Activated T-cell treated with anti-CD3 and anti-CD28 coated beads, Interleukin-2, amount 50 U/mL, for 24 hours (primary cell): ENCODE measurements around the gene RBM4.

Experiments
- DNase-seq: peaks from one replicate; pipeline ENCODE4 v3.0.0-alpha.2; 2020
- H3K27ac Mint-ChIP-seq: 2 replicates; pipeline ENCODE4 v1.8.0; 2020; ENCODE audit warnings: mild to moderate bottlenecking, mixed read lengths
- H3K27me3 Mint-ChIP-seq: 2 replicates; pipeline ENCODE4 v1.8.0; 2020; ENCODE audit warnings: mixed read lengths
- H3K36me3 Mint-ChIP-seq: 2 replicates; pipeline ENCODE4 v1.8.0; 2020; ENCODE audit warnings: low read depth, mixed read lengths
- H3K4me1 Mint-ChIP-seq: 2 replicates; pipeline ENCODE4 v1.8.0; 2020; ENCODE audit warnings: low read depth, mixed read lengths
- H3K4me3 Mint-ChIP-seq: 2 replicates; pipeline ENCODE4 v1.8.0; 2020; ENCODE audit warnings: mild to moderate bottlenecking, moderate library complexity, mixed read lengths
- H3K9me3 Mint-ChIP-seq: 2 replicates; pipeline ENCODE4 v1.8.0; 2020; ENCODE audit warnings: mixed read lengths

The RBM4 gene

DNA sequence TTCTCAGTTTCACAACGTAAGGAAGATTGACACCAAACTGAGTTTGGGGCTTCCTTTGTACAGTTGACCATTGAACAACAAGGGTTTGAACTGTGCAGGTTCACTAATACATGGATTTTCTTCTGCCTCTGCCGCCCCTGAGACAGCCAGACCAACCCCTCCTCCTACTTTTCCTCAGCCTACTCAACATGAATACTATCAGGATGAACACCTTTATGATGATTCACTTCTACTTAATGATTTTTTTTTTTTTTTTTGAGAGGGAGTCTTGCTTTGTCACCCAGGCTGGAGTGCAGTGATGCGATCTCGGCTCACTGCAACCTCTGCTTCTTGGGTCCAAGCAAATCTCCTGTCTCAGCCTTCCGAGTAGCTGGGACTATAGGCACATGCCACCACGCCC lies 14.6 kb downstream of the RBM4 start:
- H3K9me3 Mint-ChIP-seq = no peaks in the 10 kb centered on the region
- no peaks in the 10 kb centered on the region for H3K27me3 Mint-ChIP-seq
- DNase-seq = no peak
- peak overlapping the region; percentile 83 for H3K27ac Mint-ChIP-seq
- no peak overlapping the region for H3K4me3 Mint-ChIP-seq
- peaks cover 41% of the 10 kb centered on the region for H3K4me1 Mint-ChIP-seq
- H3K36me3 Mint-ChIP-seq = peaks cover 85% of the 10 kb centered on the region

GRCh38 chr11:66659763-66660162 lies 21.3 kb downstream of the RBM4 start:
- Mint-ChIP-seq H3K9me3 (no peaks in the 10 kb centered on the region), H3K27me3 (no peaks in the 10 kb centered on the region), H3K36me3 (peaks cover 84% of the 10 kb centered on the region), H3K4me3 (no peak overlapping the region), H3K4me1 (peaks cover 16% of the 10 kb centered on the region), H3K27ac (peak overlapping the region; percentile 6)
- DNase-seq = no peak

- H3K9me3 Mint-ChIP-seq = no peaks in the 10 kb centered on the region
- H3K4me3 Mint-ChIP-seq = no peak overlapping the region
- DNase-seq = no peak
- peaks cover 30% of the 10 kb centered on the region for H3K4me1 Mint-ChIP-seq
- H3K27ac Mint-ChIP-seq = peak overlapping the region; percentile 40
- peaks cover 93% of the 10 kb centered on the region for H3K36me3 Mint-ChIP-seq
- no peaks in the 10 kb centered on the region for H3K27me3 Mint-ChIP-seq
Measured at GRCh38 chr11:66663741-66664296, 25.3 kb downstream of the RBM4 start.

DNA sequence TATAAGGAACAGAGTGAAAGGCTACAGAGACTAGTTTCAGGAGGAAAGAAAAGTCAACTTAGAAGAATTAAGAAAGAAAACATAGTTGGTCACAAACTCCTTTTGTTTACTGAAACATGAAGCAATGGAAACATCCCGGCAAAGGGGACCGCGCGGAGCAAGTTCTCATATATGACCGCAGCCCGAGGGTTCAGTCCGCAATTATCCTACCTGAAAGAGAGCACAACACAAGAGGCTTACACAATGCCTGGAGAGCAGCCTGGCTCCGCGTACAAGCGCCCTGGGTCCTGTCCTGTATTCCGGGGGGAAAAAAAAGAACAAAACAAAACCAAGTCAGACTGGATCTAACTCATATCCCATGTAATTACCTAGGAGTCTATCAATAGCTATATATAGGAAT lies 26.9 kb downstream of the RBM4 start:
- H3K9me3 Mint-ChIP-seq = no peaks in the 10 kb centered on the region
- peaks cover 31% of the 10 kb centered on the region for H3K4me1 Mint-ChIP-seq
- H3K27me3 Mint-ChIP-seq = no peaks in the 10 kb centered on the region
- peaks cover 93% of the 10 kb centered on the region for H3K36me3 Mint-ChIP-seq
- H3K27ac Mint-ChIP-seq = peak overlapping the region; percentile 7
- no peak overlapping the region for H3K4me3 Mint-ChIP-seq
- DNase-seq = no peak

- H3K27ac Mint-ChIP-seq = peak overlapping the region; percentile 61
Measured at GRCh38 chr11:66670816-66671215, 32.3 kb downstream of the RBM4 start.

GRCh38 chr11:66674964-66675602 lies 36.6 kb downstream of the RBM4 start:
- H3K9me3 Mint-ChIP-seq = no peaks in the 10 kb centered on the region
- no peaks in the 10 kb centered on the region for H3K27me3 Mint-ChIP-seq
- H3K4me3 Mint-ChIP-seq = peak overlapping the region; percentile 9
- no peak for DNase-seq
- H3K36me3 Mint-ChIP-seq = peaks cover 60% of the 10 kb centered on the region
- H3K27ac Mint-ChIP-seq = peak overlapping the region; percentile 64
- H3K4me1 Mint-ChIP-seq = peaks cover 53% of the 10 kb centered on the region

More at GRCh38 chr11:66670816-66671215, 32.3 kb downstream of the RBM4 start:
- Mint-ChIP-seq H3K27me3 (no peaks in the 10 kb centered on the region), H3K4me1 (peaks cover 48% of the 10 kb centered on the region), H3K4me3 (no peak overlapping the region), H3K36me3 (peaks cover 80% of the 10 kb centered on the region), H3K9me3 (no peaks in the 10 kb centered on the region)
- DNase-seq = no peak

DNA sequence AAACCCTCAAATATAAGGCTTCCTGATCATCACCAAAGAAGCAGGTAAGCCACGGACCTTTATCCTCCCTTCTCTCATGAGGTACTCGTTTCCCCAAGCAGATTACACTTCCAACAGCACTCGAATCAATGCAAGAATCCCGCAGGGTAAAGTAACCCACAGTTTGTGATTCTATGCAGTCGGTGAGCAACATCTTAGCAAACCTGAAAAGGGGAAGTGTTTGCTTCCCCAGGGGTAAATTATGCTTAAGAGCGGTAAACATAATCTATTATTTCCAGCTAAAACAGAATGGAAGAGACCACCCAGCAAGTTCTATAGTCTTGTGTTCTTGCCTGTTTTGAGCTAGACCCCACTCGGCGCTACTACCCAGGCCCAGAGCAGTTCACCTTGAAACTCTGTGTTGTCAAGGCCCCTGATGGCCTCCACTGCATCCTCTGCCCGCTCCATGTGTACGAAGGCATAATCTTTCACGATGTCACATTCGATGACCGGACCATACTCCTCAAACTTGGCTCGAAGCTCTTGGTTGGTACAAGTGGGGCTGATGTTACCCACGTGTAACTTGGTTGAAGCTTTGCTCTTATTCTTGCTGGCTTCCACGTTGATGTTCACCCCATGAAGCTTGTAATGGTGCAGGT lies 37.9 kb downstream of the RBM4 start:
- Mint-ChIP-seq H3K27me3 (no peaks in the 10 kb centered on the region), H3K4me1 (peaks cover 46% of the 10 kb centered on the region), H3K9me3 (no peaks in the 10 kb centered on the region), H3K27ac (peak overlapping the region; percentile 98), H3K4me3 (peak overlapping the region; percentile 86), H3K36me3 (peaks cover 47% of the 10 kb centered on the region)
- no peak for DNase-seq

DNA sequence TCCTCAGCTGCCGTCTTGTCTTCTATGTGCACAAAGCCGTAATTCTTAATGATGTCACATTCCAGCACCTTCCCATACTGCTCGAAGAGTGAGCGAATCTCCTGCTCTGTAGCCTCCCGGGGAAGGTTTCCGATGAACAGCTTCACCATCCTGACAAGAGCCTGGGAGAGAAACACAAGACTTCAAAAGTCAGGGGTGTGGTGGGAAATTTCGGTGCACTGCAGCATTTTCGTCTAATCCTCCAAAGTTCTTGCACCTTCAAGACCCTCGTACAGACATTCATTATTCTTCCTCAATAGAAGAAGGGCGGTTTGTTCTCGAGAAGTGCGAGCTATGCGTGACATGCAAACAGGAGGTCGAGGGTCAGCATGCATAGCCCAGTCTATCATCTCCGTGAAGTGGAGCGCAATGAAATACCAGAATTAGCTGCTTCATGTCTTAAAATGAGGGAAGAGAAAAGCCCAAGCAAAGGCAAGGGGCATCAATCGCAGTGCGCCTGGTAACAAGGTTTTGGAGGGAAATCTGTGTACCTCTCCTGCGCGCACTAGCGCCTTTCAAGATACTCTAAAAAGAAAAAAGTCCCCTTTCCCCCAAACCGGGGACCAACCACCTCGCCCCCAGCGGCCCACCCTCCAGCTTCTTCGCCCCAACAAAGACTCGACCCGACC lies 38.6 kb downstream of the RBM4 start:
- Mint-ChIP-seq H3K4me1 (peaks cover 44% of the 10 kb centered on the region), H3K27ac (peak overlapping the region; percentile 98), H3K36me3 (peaks cover 44% of the 10 kb centered on the region), H3K27me3 (no peaks in the 10 kb centered on the region), H3K9me3 (no peaks in the 10 kb centered on the region), H3K4me3 (peak overlapping the region; percentile 86)
- no peak for DNase-seq

- Mint-ChIP-seq H3K4me1 (peaks cover 42% of the 10 kb centered on the region), H3K27ac (peak within 1 kb of the TSS; percentile 98), H3K36me3 (peaks cover 41% of the 10 kb centered on the region), H3K27me3 (no peaks in the 10 kb centered on the region), H3K4me3 (peak within 1 kb of the TSS; percentile 86), H3K9me3 (no peaks in the 10 kb centered on the region)
- peak; percentile 97 for DNase-seq
Measured at GRCh38 chr11:66677599-66678375, 39.3 kb downstream of the RBM4 start, which contains the start of gene RBM4B. RBM4B (minus strand) TSS chr11:66677887; CDS start chr11:66677079, 808 bp downstream.

GRCh38 chr11:66680966-66681645 lies 42.6 kb downstream of the RBM4 start:
- no peaks in the 10 kb centered on the region for H3K9me3 Mint-ChIP-seq
- H3K4me3 Mint-ChIP-seq = no peak overlapping the region
- no peak for DNase-seq
- no peaks in the 10 kb centered on the region for H3K27me3 Mint-ChIP-seq
- no peak overlapping the region for H3K27ac Mint-ChIP-seq
- peaks cover 18% of the 10 kb centered on the region for H3K36me3 Mint-ChIP-seq
- peaks cover 21% of the 10 kb centered on the region for H3K4me1 Mint-ChIP-seq

DNA sequence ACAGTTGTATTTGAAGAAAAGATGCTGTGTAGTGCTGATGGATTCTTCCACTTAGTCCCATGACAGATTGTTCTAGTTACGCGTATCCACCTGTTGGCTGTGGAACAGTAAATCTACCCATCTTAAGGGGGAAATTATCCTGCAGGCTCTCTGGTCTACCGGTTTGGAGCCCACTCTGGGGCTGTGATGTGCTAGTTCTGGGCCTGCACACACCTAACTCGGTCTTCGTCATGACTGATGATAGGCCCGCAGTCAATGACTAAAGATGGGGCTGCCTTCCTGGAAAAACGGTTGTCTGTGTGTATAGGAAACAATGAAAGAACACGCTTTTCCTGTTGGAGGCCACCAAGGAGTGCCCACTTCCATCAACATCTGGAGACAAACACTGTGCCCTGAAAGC lies 45.4 kb downstream of the RBM4 start:
- no peak overlapping the region for H3K27ac Mint-ChIP-seq
- no peak overlapping the region for H3K4me3 Mint-ChIP-seq
- no peaks in the 10 kb centered on the region for H3K9me3 Mint-ChIP-seq

GRCh38 chr11:66684635-66685034 lies 46.1 kb downstream of the RBM4 start:
- Mint-ChIP-seq H3K36me3 (no peaks in the 10 kb centered on the region), H3K27ac (no peak overlapping the region), H3K4me3 (no peak overlapping the region), H3K27me3 (no peaks in the 10 kb centered on the region), H3K9me3 (no peaks in the 10 kb centered on the region), H3K4me1 (no peaks in the 10 kb centered on the region)
- no peak for DNase-seq

More for the DNA sequence above, 45.4 kb downstream of the RBM4 start:
- Mint-ChIP-seq H3K4me1 (no peaks in the 10 kb centered on the region), H3K36me3 (no peaks in the 10 kb centered on the region), H3K27me3 (no peaks in the 10 kb centered on the region)
- no peak for DNase-seq

DNA sequence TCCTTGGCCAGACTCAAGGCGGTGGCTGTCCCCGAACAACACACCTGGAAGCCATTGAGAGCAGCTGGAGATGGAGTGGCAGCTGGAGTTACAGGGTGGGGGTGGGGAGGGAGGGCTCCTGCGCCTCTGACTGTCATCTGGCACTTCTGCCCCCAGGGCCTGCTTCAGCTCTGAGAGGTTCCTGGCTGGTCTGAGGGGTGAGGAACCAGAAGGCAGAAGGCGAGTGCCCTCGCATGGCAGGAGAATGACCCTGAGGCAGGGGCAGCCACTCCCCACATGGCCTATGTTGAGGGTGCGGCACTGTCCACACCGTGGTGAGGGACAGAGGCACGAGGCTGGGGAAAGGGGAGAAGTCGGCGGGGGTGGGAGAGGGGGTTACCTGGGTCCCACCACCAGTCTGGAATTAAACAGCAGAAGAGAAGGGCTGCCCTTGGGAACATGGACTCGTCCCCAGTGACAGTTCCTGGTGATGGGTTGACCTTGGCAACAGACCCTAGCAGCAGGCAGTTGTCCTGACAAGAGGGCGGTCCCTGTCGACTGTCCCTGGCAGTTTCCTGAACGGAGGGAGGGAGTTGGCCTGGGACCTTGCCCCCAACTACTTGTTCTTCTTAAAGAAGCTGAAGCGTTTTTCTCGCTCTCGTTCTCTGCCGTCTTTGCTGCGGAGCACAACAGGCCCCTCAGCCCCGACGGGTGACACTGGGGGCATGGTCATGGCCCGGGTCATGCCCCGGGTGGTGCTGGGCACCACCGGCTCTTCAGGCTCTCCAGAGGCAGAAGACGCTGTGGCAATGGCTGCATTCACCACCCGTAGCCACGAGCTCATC lies 47.0 kb downstream of the RBM4 start:
- no peaks in the 10 kb centered on the region for H3K4me1 Mint-ChIP-seq
- H3K36me3 Mint-ChIP-seq = no peaks in the 10 kb centered on the region
- DNase-seq = no peak
- H3K9me3 Mint-ChIP-seq = no peaks in the 10 kb centered on the region
- no peak overlapping the region for H3K27ac Mint-ChIP-seq
- no peak overlapping the region for H3K4me3 Mint-ChIP-seq
- H3K27me3 Mint-ChIP-seq = no peaks in the 10 kb centered on the region
